Heart left ventricle (tissue), 16 donors: ENCODE data around the gene CNIH2. TPM values are rescaled to one million over a fixed set of nuclear protein-coding genes. Genes with fewer than 3 reads are reported as not detected.
A peak's percentile ranks its signal among the peaks of the same experiment; 100 is the strongest.

Source experiments
- ATAC-seq, 4 donors: fragments of 200-7000 bp; cut with Tn5 transposase; one replicate each; pipeline ENCODE4 v1.9.1; 2020 to 2022; ENCODE audit warnings: moderate library complexity in 4 of 4, mild to moderate bottlenecking in 3 of 4, moderate number of reproducible peaks in 1 of 4
- DNase-seq, 5 donors: peaks; one replicate each; pipeline ENCODE4 v3.0.0-alpha.2; 2020
- H3K27ac ChIP-seq, 12 donors: fragments of 200-600 bp; sonication (generic) in 4 of 12; one replicate each; pipeline versions ENCODE4 v1.5.0 to v1.8.0; 2016 to 2022; ENCODE audit warnings: mild to moderate bottlenecking in 2 of 12
- H3K27me3 ChIP-seq, 9 donors: fragments of 200-600 bp; sonication (generic) in 2 of 9; one replicate each; pipeline versions ENCODE4 v1.5.1 to v1.8.0; 2016 to 2022; ENCODE audit warnings: mild to moderate bottlenecking in 3 of 9
- H3K36me3 ChIP-seq, 9 donors: fragments of 200-600 bp; sonication (generic) in 2 of 9; one replicate each; pipeline versions ENCODE4 v1.5.0 to v1.8.0; 2018 to 2022; ENCODE audit warnings: mild to moderate bottlenecking in 2 of 9
- H3K4me1 ChIP-seq, 12 donors: fragments of 200-600 bp; sonication (generic) in 4 of 12; one replicate each; pipeline versions ENCODE4 v1.5.0 to v1.8.0; 2016 to 2022; ENCODE audit warnings: mild to moderate bottlenecking in 3 of 12
- H3K4me3 ChIP-seq, 12 donors: fragments of 200-600 bp; sonication (generic) in 4 of 12; one replicate each; pipeline versions ENCODE4 v1.5.0 to v1.8.0; 2017 to 2022; ENCODE audit warnings: mild to moderate bottlenecking in 9 of 12, moderate library complexity in 4 of 12
- H3K9me3 ChIP-seq, 12 donors: fragments of 200-600 bp; sonication (generic) in 4 of 12; one replicate each; pipeline versions ENCODE4 v1.5.0 to v1.8.0; 2016 to 2022; ENCODE audit warnings: mild to moderate bottlenecking in 1 of 12
- POLR2A ChIP-seq, 2 donors: fragments of 450-650 bp; IDR thresholded peaks; one replicate each; pipeline ENCODE4 v1.6.1; 2017; ENCODE audit warnings: antibody characterized with exemption in 2 of 2, mild to moderate bottlenecking in 2 of 2, moderate library complexity in 2 of 2
- WGBS, 4 donors: extraction: QIAGEN DNeasy Blood & Tissue Kit in 2 of 4; methylation state at CpG; one replicate each; pipeline versions ENCODE4 v1.1.5 to v1.1.7; 2013 to 2018; 5-methylcytosine and 5-hydroxymethylcytosine counted together
- intact Hi-C, 10 donors: fragments of 100-400 bp; cut with DNase I; formaldehyde crosslinking; loops; one replicate each; pipeline versions ENCODE4 v1.11.1 to v1.14.2; 2022
- long read RNA-seq, 3 donors: library from polyadenylated mRNA; unstranded; transcript quantifications; one replicate each; pipeline ENCODE4 v2.0.0, GENCODE V29; 2020 to 2021
- polyA plus RNA-seq, 2 donors: library from polyadenylated mRNA; stranded (reverse); fragments of 200-250 nt; gene quantifications; one replicate each; pipeline ENCODE4 v1.2.3, GENCODE V29; 2013
- total RNA-seq, 9 donors: library from RNA; depleted of rRNA in 2 of 9; stranded (reverse); fragments of >200 nt in 2 of 9; fragmentation: NEBNext Ultra II Directional in 3 of 9; extraction: Animal tissue kit (Norgen Biotek cat#: 25700) in 3 of 9; gene quantifications; one replicate each; pipeline versions ENCODE4 v1.1.0 to v1.2.4, GENCODE V29; 2016 to 2023
- TF ChIP-seq, protein P1 (sequence below), 12 donors: fragments of 200-600 bp; sonication (generic) in 4 of 12; IDR thresholded peaks; one replicate each; pipeline versions ENCODE4 v1.5.0 to v1.8.0; 2018 to 2022; ENCODE audit warnings: antibody characterized with exemption in 12 of 12, mild to moderate bottlenecking in 5 of 12
- donor health status: ischemic (EF 13 %, LVEDD 7.1; RV severe dilation, severe dysfunction).
- donor health status: healthy with polysubstance abuse.
- donor health status: DM: no; HTN: yes; CAD: no.
- donor health status: DM: no; HTN: no; CAD: no.
- donor health status: ischemic (EF 25% LVEDD 6.9; RV normal size, moderate dysfunction).
- donor health status: ischemic (EF 25% LVEDD 5.7; RV mildly dilated, moderate dysfunction).
- donor health status: healthy.
- donor health status: DM: yes; HTN: yes; CAD: no.
- donor health status: ischemic (EF 35%, LVEDD 5.7; RV mildly dilated, moderate dysfunction).
- donor health status: nonischemic (EF 11% LVEDD 7.7; RV severe dilation, severe dysfunction).
- donor health status: DM: yes; HTN: yes; CAD: no.
- donor health status: PGD.
- donor health status: ischemic (EF 29% LVEDD 5.4; RV normal size, mild dysfunction).
- donor health status: nonischemic (EF 23%, LVEDD 6.1; RV moderate dilation, normal function).

CNIH2 gene
- under 1 TPM in 2 of 9 donors, not detected in 7; 0.25 to 0.40 TPM for total RNA-seq
- polyA plus RNA-seq, result under 1 TPM in 1 of 2 donors, not detected in 1; 0.08 TPM
- long read RNA-seq, donor 1, result 0 reads
- long read RNA-seq, donor 2, result 0 reads
- long read RNA-seq, donor 3, result 0 reads

- Histone ChIP-seq H3K4me1 (peaks cover 0 to 21% (median 13%) of the 10 kb centered on the region in 12 donors), H3K36me3 (peaks cover 4 to 39% (median 36%) of the 10 kb centered on the region in 9 donors), H3K9me3 (no peaks in the 10 kb centered on the region), H3K4me3 (peak within 1 kb of the TSS in 9 of 12 donors; percentile 22 to 53 (median 41)), H3K27ac (peak within 1 kb of the TSS in 4 of 12 donors; percentile 13 to 80 (median 28)), H3K27me3 (no peaks in the 10 kb centered on the region)
- DNase-seq, result no peak
- intact Hi-C loops, result no loop called here
- 5 to 34% (median 7%) methylated on average over 10 to 84 of the region's 84 CpGs for WGBS, 4 donors
- peak in 2 of 4 donors; percentile 7 to 27 for ATAC-seq
- TF ChIP-seq POLR2A (IDR thresholded peaks at IDR 0.05), result peak in 1 of 2 donors; percentile 19
- TF ChIP-seq, protein P1, sequence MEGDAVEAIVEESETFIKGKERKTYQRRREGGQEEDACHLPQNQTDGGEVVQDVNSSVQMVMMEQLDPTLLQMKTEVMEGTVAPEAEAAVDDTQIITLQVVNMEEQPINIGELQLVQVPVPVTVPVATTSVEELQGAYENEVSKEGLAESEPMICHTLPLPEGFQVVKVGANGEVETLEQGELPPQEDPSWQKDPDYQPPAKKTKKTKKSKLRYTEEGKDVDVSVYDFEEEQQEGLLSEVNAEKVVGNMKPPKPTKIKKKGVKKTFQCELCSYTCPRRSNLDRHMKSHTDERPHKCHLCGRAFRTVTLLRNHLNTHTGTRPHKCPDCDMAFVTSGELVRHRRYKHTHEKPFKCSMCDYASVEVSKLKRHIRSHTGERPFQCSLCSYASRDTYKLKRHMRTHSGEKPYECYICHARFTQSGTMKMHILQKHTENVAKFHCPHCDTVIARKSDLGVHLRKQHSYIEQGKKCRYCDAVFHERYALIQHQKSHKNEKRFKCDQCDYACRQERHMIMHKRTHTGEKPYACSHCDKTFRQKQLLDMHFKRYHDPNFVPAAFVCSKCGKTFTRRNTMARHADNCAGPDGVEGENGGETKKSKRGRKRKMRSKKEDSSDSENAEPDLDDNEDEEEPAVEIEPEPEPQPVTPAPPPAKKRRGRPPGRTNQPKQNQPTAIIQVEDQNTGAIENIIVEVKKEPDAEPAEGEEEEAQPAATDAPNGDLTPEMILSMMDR (IDR thresholded peaks at IDR 0.05), result no peak
Measured at GRCh38 chr11:66277471-66278362, at the start of gene CNIH2. CNIH2 (plus strand) TSS chr11:66278175; CDS start chr11:66278457, 282 bp downstream.

- Histone ChIP-seq H3K4me1 (no peaks in the 10 kb centered on the region), H3K4me3 (no peak overlapping the region), H3K9me3 (no peaks in the 10 kb centered on the region), H3K27me3 (no peaks in the 10 kb centered on the region), H3K27ac (no peak overlapping the region), H3K36me3 (peaks cover 0 to 83% (median 66%) of the 10 kb centered on the region in 9 donors)
- TF ChIP-seq POLR2A (IDR thresholded peaks at IDR 0.05), result no peak
- TF ChIP-seq, protein P1 (IDR thresholded peaks at IDR 0.05), result no peak
- no peak for DNase-seq
- 86 to 90% (median 88%) methylated on average over 6 of the region's 6 CpGs for WGBS, 4 donors
- intact Hi-C loops, result loop anchor here in 5 of 10 donors (10.0 kb wide), 1 partner anchor 56 kb away; the partner anchor contains the start of gene YIF1A (in 5 of the 5)
- no peak for ATAC-seq
Measured at GRCh38 chr11:66228521-66228920, 49.5 kb upstream of the CNIH2 start.

- WGBS, 4 donors, result 85 to 91% (median 90%) methylated on average over 6 of the region's 6 CpGs
- intact Hi-C loops, result no loop called here
- DNase-seq (no peak), ATAC-seq (no peak)
- Histone ChIP-seq H3K27ac (no peak overlapping the region), H3K4me3 (no peak overlapping the region), H3K36me3 (peaks cover 0 to 87% (median 71%) of the 10 kb centered on the region in 9 donors), H3K4me1 (no peaks in the 10 kb centered on the region), H3K27me3 (no peaks in the 10 kb centered on the region), H3K9me3 (no peaks in the 10 kb centered on the region)
- no peak for TF ChIP-seq POLR2A (IDR thresholded peaks at IDR 0.05)
- TF ChIP-seq, protein P1 (IDR thresholded peaks at IDR 0.05), result no peak
Measured at GRCh38 chr11:66230156-66230555, 47.8 kb upstream of the CNIH2 start.

- H3K36me3 ChIP-seq, result peaks cover 0 to 89% (median 77%) of the 10 kb centered on the region in 9 donors
- no peak overlapping the region for H3K4me3 ChIP-seq
- TF ChIP-seq, protein P1 (IDR thresholded peaks at IDR 0.05), result no peak
- no peak for TF ChIP-seq POLR2A (IDR thresholded peaks at IDR 0.05)
- no peaks in the 10 kb centered on the region for H3K4me1 ChIP-seq
- H3K27ac ChIP-seq, result no peak overlapping the region
- 85 to 93% (median 88%) methylated on average over 14 of the region's 14 CpGs for WGBS, 4 donors
- no peak for DNase-seq
- intact Hi-C loops, result no loop called here
- no peaks in the 10 kb centered on the region for H3K9me3 ChIP-seq
- no peaks in the 10 kb centered on the region for H3K27me3 ChIP-seq
- ATAC-seq, result no peak
Measured at GRCh38 chr11:66230978-66231377, 47.0 kb upstream of the CNIH2 start.
